Ecto neural progenitor cell (in vitro differentiated cells): ENCODE data around the gene NTN5.

Source experiments
- DNase-seq: peaks from one replicate; pipeline ENCODE4 v3.0.0-alpha.2; 2018; ENCODE audit warnings: low spot score

Gene NTN5

DNA sequence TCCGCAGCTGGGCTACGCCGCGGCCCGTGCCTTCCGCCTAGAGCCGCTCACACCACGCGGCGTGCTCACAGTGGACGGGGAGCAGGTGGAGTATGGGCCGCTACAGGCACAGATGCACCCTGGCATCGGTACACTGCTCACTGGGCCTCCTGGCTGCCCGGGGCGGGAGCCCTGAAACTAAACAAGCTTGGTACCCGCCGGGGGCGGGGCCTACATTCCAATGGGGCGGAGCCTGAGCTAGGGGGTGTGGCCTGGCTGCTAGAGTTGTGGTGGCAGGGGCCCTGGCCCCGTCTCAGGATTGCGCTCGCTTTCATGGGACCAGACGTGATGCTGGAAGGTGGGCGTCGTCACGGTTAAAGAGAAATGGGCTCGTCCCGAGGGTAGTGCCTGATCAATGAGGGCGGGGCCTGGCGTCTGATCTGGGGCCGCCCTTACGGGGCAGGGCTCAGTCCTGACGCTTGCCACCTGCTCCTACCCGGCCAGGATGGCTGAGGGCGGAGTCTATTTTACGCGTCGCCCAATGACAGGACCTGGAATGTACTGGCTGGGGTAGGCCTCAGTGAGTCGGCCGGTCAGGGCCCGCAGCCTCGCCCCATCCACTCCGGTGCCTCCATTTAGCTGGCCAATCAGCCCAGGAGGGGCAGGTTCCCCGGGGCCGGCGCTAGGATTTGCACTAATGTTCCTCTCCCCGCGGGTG, 43.1 kb downstream of the NTN5 start:
- DNase-seq, result peak; percentile 93

GRCh38 chr19:48629297-48629598, 43.6 kb downstream of the NTN5 start:
- DNase-seq, result no peak

GRCh38 chr19:48628486-48629296, 44.1 kb downstream of the NTN5 start:
- no peak for DNase-seq

GRCh38 chr19:48627865-48628314, 44.9 kb downstream of the NTN5 start:
- DNase-seq, result no peak

DNA sequence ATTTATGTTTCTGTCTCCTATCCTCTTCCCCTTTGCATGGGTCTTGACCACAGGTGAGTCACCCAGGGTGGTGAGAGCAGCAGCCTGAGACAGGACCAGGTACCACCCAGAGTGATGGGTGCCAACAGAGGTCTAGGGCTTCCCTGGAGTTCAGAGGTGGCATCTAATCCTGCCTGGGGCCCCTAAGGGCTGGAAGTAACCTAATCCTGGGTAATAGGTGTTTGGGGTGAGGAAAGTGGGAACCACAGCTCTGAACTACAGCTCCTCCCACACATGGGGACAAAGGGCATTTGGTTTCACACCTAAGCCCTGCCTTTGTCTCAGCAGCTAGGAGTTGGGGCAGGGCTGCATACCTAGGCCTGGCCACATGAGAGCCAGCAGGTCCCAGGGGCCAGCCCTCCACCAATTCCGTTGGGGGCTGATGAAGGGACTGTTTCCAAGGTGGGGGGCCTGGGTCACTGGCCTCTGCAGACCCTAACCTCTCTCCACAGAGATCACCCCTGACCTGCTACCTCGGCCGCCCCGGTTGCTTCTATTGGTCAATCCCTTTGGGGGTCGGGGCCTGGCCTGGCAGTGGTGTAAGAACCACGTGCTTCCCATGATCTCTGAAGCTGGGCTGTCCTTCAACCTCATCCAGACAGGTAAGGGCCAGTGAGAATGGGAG, 45.5 kb downstream of the NTN5 start:
- no peak for DNase-seq

DNA sequence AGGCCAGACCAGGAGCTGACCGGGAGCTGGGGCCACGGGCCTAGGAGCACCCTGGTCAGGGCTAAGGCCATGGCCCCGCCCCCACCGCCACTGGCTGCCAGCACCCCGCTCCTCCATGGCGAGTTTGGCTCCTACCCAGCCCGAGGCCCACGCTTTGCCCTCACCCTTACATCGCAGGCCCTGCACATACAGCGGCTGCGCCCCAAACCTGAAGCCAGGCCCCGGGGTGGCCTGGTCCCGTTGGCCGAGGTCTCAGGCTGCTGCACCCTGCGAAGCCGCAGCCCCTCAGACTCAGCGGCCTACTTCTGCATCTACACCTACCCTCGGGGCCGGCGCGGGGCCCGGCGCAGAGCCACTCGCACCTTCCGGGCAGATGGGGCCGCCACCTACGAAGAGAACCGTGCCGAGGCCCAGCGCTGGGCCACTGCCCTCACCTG, 46.9 kb downstream of the NTN5 start:
- DNase-seq, result no peak

DNA sequence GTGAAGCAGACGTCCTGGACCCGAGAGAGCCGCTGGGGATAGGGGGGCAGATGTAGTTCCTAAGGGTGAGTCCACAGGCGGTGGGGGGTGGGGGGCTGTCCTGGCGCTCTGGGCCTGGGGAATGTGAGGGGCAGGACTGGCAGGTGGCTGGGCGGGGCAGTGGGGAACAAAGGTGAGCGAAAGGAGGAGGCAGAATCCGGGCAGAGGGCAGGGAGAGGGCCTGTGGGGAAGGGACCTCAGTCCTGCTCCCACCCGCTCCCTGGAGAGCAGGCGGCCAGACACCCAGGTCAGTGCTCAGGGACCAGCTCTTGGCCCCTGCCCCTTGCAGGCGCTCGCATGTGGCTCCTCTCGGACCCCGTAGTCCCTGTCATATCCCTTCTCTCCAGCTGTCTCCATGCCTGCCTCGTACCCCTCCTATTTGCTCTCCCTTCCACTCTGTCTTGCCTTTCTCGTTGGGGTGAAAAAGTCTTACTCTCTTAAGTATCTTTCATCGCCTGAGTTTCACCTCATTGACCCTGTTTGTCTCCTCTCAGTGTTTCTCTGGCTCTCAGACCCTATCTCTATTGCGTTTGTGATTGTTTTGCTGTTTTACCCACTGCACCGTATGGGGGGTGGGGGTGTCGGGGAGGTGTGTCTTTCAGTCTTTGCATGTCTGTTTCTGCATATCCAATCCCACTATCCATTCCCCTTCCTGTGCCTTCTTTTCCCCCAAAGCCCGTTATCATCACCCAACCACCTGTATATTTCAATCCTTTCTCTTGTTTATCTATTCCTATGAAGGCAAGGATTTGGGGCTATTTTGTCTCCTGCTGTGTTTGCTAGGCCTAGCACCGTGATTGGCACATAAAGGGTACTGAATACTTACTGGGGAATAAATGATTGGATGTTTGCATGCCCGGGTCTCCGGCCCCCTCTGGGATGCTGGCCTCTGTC, 47.8 kb downstream of the NTN5 start:
- no peak for DNase-seq

DNA sequence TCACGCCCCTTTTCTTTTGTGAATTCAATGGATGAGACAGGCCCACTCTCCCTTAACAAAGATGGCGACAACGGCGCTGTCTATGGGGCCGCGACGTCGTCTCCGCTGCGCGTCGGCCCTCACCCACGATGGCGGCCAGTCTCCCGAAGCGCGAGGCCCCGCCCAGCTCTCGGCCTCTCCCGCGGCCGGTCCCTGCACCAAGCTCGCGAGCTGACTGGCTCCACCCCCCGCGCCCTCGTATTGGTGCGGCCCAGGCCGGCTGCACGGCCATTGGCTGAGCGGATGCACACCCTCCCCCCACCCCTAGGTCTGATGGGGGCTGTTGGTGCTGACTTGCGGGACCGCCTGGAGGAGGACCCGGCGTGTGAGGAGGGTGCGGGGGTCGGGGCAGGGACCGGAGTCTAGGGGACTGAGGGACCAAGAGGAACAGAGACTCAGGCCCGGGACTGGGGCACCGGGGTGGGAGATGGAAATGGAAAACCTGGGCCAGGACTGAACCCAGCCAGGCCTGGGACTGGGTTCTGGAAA, 48.7 kb downstream of the NTN5 start:
- peak; percentile 99 for DNase-seq

DNA sequence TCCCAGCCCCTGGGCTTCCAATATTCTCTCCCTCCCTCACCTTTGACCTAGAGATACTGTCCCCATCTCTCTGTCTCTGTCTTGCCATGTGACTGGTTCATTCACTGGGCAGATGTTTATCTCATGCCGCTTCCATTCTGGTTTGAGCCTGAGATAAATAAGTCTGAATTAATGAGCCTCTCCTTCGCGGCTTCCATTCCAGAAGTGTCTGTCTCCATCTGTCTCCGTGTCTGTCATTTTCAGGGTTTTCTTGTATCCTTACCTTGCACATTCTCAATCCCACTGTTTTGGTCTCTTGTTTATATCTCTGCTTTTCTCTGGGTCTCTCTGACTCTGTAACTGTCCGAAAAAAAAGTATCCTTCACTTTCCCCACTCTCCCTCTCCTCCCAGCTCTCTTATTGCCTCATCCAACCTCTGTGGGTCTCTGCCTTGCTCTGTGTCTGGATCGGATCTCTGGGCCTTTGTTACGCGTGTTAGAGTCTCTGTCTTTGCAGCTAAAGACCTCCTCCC, 49.2 kb downstream of the NTN5 start:
- peak; percentile 45 for DNase-seq

DNA sequence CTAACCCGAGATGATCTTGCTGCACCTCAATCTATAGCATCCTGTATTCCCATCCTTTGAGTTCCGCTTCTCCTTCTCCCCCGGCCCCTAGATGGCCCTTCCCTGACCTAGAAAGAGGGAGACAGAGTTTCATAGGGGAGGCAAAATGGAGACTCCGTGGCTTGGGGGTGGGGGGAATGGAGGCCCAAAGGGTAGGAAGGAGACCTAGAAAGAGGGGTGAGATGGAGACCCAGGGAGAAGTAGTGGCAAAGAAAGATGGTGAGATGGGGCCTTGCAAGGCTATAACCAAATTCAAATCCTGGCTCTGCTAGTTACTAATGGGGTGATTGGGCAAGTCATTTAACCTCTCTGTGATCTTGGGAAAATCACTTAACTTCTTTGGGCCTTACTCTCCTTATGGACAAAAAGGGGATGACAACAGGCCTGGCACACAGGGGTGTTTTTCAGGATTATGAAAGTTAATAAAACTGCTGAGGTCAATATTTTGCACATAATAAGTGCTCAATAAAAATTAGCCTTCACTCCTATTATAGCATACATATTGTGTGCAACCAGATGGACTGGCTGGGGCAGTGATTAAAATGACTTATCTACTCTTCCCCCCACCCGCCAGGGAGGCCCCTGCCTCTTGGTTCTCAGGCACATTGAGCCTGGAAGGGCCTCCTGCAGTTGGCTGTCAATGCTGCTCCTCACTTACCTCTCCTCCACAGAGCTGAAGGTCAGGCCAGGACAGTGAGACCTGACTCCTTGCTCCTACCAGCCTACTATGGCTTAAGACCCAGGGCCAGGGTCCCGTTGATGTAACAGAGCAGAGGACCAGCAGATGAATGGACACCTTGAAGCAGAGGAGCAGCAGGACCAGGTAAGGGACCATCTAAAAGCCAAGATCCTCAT, 52.9 kb downstream of the NTN5 start:
- no peak for DNase-seq

DNA sequence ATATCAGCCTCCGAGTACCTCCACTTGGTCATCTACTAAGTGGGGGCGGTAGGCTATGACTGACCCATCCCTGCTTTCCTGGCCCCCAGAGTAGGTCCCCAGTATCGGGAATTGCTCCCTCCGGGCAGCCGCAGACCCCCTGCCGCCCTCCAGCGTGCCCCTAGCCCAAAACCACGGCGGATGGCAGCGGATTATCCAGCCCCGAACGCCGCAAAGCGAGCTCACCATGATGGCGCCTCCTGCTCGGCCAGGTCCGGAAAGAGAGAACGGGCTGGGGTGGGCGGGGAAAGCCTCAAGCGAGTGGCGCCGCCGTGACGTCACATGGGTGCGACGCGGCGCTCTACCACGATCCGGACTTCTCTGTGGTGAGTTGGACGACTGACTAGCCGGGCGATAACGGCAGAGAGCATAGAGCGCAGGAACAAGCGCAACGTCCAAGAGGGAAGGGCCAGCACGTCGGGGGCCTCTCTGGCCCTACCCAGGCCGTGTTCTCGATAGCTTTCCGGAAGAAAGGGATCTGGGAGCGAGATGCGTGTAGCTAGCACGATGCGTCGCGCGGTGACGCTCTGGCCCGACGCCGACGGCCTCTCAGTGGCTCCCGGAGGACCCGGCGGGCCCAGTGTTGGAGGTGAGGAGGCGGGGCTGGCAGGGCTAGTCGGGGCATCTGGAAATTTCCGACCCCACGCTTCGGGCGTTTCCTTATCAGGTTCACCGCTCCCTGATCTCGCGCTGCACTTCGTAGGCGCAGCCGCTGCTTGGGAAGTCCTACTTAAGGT, 53.7 kb downstream of the NTN5 start, which contains the start of the genes RPL18 and SPHK2:
Gene RPL18 (minus strand): TSS at position 263 of the 776 bp plus-strand sequence. CDS start 35 bp downstream, at position 228.
Gene SPHK2 (plus strand): TSS at position 591 of the 776 bp plus-strand sequence. CDS start 1,009 bp downstream, outside the sequence.
- peak; percentile 99 for DNase-seq

GRCh38 chr19:48618278-48618915, 54.4 kb downstream of the NTN5 start:
- no peak for DNase-seq

DNA sequence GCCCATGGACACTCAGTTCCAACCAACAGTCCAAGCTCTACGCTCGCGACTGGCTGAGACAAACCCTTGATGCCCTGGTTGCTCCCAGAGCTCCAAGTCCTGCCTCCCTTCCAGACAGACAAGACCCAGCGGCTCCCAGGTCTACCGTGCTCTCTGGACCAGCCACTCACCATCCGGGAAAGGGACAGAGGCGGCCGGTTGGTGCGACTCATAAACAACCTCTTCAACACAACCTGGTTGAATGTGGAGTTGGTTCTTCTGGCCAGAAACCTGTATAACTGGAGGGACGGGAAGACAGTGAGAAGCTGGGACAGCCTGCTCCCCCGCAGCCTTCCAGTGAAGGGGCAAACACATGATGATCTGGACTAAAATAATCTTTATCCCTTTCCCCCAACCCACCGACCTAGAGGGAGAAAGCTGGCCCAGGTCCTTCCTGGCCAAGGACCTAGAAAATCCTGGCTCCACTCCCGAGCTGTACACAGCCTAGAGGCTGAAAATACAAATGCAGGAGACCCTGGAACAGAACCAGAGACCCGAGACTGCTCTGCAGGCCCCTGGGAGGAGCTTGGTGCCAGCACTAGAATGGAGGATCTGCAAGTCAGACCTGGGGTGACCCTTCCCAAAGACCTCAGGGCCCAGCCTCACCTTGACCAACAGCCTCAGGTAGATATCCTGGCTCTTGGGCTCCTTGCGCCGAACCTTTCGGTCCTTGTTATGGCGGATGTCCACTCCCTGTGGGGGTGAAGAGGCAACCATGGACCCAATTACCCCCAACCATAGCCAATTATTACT, 55.5 kb downstream of the NTN5 start:
- no peak for DNase-seq

DNA sequence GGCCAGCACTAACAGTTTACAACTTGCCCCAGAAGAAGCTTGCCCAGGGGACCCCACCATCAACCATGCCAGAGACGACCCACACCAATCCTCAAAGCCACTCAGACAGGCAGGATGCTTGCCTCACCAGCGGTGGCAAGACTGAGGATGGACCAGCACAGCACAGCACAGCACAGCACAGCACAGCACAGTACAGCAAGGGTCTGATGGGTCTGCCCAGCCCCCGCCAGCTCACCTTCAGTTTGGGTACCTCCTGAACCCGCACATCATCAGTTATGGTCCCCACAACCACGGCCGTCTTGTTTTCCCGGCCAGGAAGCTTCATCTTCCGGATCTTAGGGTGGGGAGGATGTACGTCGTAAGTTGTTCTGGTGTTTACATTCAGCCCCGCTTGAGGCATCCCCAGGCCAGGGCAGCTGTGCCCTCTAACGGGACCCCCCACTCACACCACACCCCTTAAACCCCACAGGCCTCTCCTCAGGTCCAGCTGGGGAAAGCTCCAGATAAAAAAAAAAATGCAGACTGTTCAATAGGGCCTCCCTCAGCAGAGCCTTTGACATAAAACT, 56.2 kb downstream of the NTN5 start:
- DNase-seq, result no peak

DNA sequence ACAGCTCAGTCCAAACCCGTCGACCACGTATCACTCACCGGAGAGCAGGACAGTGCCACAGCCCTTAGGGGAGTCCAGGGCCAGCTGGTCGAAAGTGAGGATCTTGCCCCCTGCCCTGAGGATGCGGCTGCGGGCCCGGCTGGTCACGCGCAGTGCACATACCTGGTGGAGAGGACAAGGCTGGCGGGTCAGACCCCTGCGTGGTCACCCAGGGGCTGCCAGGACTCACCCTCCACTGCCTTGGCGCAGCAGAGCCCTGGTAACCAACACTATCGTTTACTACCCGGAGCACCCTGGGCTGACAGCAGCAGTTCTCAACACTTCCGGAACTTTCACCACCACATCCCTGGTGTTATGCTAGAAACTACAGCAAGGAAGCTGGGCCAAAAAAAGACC, 56.8 kb downstream of the NTN5 start:
- no peak for DNase-seq

DNA sequence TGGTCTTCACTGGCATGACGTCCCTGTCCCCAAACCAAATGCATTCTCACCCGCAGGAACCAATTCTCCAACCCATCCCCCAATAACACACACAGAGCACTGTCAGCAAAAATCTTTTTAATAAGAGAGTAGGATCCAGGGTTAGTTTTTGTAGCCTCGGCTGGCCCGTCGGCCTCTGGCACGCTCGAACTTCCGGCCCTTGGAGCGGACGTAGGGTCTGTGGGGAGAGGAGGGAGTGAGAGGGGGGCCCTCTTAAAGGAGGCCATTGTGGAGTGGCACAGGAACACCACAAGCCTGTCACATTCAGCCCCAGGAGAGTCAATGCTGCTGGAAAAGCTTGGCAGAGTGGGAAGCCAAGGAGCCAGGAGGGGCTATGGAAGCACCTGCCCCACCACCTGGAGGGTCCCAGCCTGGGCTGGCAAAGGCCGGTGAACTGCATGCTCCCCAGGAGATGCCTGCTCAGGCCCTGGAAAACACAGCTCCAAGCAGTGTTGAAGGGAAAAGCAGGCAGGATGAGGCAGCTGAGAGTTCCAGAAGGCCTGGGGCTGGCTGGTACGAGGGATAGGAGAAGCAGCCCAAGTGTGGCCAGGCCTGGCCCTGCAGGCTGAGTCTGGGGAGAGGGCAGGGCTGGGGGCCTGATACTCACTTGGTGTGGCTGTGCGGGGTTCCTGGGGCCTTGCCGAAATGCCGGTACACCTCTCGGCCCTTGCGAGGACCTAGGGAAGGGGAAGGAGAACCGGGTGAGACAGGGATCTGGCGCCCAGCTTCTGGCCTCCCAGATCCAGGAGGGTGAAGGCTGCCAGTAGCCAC, 57.4 kb downstream of the NTN5 start:
- DNase-seq, result peak; percentile 47
